MM.1S (cell line): ENCODE measurements around the gene FSTL1.

ENCODE experiments used
- DNase-seq: peaks from one replicate; pipeline ENCODE4 v3.0.0-alpha.2; 2015
- H2AFZ ChIP-seq: fragments of 300-600 bp; sonication (generic); 2 replicates; pipeline ENCODE4 v1.6.0; 2016; ENCODE audit warnings: antibody characterized with exemption, low read length
- H3F3A ChIP-seq: fragments of 300-600 bp; sonication (generic); 2 replicates; pipeline ENCODE4 v1.6.1; 2016; ENCODE audit warnings: mild to moderate bottlenecking, antibody characterized with exemption, low read length, moderate library complexity, mixed read lengths; ENCODE audit not compliant: insufficient read depth
- H3K27ac ChIP-seq: fragments of 300-600 bp; sonication (generic); 2 replicates; pipeline ENCODE4 v1.5.1; 2016; ENCODE audit warnings: mild to moderate bottlenecking, low read length
- H3K27me3 ChIP-seq: fragments of 300-600 bp; sonication (generic); replicated peaks from 2 replicates; pipeline ENCODE4 v1.6.0; 2016; ENCODE audit warnings: low read length; ENCODE audit not compliant: insufficient read depth
- H3K36me3 ChIP-seq: fragments of 300-600 bp; sonication (generic); replicated peaks from 2 replicates; pipeline ENCODE4 v1.6.1; 2016; ENCODE audit warnings: mild to moderate bottlenecking, low read length, mixed read lengths; ENCODE audit not compliant: insufficient read depth
- H3K4me1 ChIP-seq: fragments of 300-600 bp; sonication (generic); 2 replicates; pipeline ENCODE4 v1.6.1; 2016; ENCODE audit warnings: low read length, mixed read lengths
- H3K4me2 ChIP-seq: fragments of 300-600 bp; sonication (generic); 2 replicates; pipeline ENCODE4 v1.6.0; 2016; ENCODE audit warnings: low read depth, low read length
- H3K4me3 ChIP-seq: fragments of 300-600 bp; sonication (generic); 2 replicates; pipeline ENCODE4 v1.5.1; 2016; ENCODE audit warnings: low read length, mixed read lengths
- H3K79me2 ChIP-seq: fragments of 300-600 bp; sonication (generic); 2 replicates; pipeline ENCODE4 v1.6.1; 2016; ENCODE audit warnings: mixed run types, low read length, mixed read lengths
- H3K9ac ChIP-seq: fragments of 300-600 bp; sonication (generic); 2 replicates; pipeline ENCODE4 v1.6.1; 2016; ENCODE audit warnings: low read length, mixed read lengths
- H3K9me2 ChIP-seq: fragments of 300-600 bp; sonication (generic); replicated peaks from 2 replicates; pipeline ENCODE4 v1.6.1; 2016; ENCODE audit warnings: mild to moderate bottlenecking, low read length, mixed read lengths; ENCODE audit not compliant: insufficient read depth
- H3K9me3 ChIP-seq: fragments of 300-600 bp; sonication (generic); replicated peaks from 2 replicates; pipeline ENCODE4 v1.6.1; 2016; ENCODE audit warnings: mild to moderate bottlenecking, low read length, mixed read lengths; ENCODE audit not compliant: insufficient read depth
- H4K20me1 ChIP-seq: fragments of 300-600 bp; sonication (generic); 2 replicates; pipeline ENCODE4 v1.6.1; 2016; ENCODE audit warnings: mild to moderate bottlenecking, low read length, moderate library complexity, mixed read lengths; ENCODE audit not compliant: insufficient read depth
- EZH2 ChIP-seq: fragments of 300-600 bp; sonication (generic); optimal IDR thresholded peaks from 2 replicates; pipeline ENCODE3; 2017; ENCODE audit warnings: low read depth, mild to moderate bottlenecking, antibody characterized with exemption, low read length, mixed read lengths
- EZH2phosphoT487 ChIP-seq: fragments of 300-600 bp; sonication (generic); IDR thresholded peaks from 2 replicates; pipeline ENCODE4 v1.6.1; 2018; ENCODE audit warnings: antibody characterized with exemption, low read length
- TF ChIP-seq, protein P1 (sequence below): fragments of 300-600 bp; sonication (generic); IDR thresholded peaks from 2 replicates; pipeline ENCODE4 v1.5.1; 2016; ENCODE audit warnings: antibody characterized with exemption, low read length, mixed read lengths

The FSTL1 gene

DNA sequence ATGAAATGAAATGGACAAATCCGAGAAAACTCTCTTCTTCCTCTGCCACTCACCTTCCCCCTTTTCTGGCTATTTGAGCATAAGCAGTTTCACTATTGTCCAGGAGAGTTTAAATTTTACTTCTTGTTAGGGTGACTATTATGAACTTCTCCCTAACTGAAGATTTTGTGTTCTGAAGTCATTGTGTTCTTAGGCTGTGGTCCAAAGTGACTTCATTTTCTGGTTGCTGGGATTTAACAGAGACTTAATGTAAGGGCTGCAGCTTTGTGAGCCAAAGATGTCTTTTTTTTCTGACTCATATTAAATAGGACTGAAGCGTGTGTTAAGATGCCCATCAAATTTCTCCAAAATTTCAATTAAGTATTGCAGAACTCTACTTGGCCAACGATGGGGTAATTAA, 46.5 kb upstream of the FSTL1 start:
- Histone ChIP-seq H3K79me2 (no peaks in the 10 kb centered on the region), H3K9ac (no peak overlapping the region), H3K9me2 (no peaks in the 10 kb centered on the region), H3K27me3 (no peaks in the 10 kb centered on the region), H3F3A (no peaks in the 10 kb centered on the region), H3K36me3 (no peaks in the 10 kb centered on the region), H3K9me3 (no peaks in the 10 kb centered on the region), H3K4me3 (no peak overlapping the region), H4K20me1 (no peaks in the 10 kb centered on the region), H2AFZ (no peak overlapping the region), H3K4me1 (no peaks in the 10 kb centered on the region), H3K4me2 (no peak overlapping the region), H3K27ac (no peak overlapping the region)
- DNase-seq: no peak
- TF ChIP-seq, protein P1, sequence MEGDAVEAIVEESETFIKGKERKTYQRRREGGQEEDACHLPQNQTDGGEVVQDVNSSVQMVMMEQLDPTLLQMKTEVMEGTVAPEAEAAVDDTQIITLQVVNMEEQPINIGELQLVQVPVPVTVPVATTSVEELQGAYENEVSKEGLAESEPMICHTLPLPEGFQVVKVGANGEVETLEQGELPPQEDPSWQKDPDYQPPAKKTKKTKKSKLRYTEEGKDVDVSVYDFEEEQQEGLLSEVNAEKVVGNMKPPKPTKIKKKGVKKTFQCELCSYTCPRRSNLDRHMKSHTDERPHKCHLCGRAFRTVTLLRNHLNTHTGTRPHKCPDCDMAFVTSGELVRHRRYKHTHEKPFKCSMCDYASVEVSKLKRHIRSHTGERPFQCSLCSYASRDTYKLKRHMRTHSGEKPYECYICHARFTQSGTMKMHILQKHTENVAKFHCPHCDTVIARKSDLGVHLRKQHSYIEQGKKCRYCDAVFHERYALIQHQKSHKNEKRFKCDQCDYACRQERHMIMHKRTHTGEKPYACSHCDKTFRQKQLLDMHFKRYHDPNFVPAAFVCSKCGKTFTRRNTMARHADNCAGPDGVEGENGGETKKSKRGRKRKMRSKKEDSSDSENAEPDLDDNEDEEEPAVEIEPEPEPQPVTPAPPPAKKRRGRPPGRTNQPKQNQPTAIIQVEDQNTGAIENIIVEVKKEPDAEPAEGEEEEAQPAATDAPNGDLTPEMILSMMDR: no peak
- TF ChIP-seq EZH2phosphoT487: no peak
- no peak for TF ChIP-seq EZH2

DNA sequence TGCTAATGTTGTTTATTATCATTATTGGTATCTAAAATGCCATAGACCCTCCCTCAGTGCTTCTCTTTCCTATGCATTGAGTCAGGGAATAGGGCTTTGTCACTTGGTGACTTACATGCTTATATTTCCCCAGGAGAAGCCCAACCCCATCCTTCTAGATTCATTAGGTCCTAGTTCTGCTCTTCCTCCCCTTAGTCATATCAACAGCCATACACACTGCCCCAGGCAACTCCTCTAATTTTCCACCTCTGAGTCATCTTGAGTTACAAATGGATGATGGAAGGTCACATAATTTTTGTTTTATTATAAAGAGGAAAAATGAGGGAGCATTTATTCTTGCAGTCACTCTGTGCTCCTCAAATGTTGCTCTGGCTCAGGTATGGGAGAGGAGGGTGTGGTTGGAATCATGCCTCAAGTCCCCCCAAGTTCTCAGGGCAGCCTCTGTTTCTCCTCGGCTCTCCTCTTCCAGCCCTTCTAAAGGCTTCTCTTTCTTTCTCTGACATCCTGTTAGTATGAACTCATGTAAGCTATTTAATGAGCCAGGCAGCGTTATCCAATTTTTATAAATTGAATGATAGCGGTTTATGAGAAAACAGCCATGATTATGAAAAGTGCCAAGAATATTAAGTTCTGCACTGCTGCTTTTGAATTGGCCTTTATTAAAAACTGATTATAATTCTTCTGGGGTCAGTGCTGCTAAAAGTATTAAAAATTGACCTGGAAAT, 45.6 kb upstream of the FSTL1 start:
- no peaks in the 10 kb centered on the region for H3K4me1 ChIP-seq
- no peak overlapping the region for H3K9ac ChIP-seq
- no peak for DNase-seq
- no peaks in the 10 kb centered on the region for H3K9me3 ChIP-seq
- no peaks in the 10 kb centered on the region for H3K9me2 ChIP-seq
- H4K20me1 ChIP-seq: no peaks in the 10 kb centered on the region
- TF ChIP-seq EZH2phosphoT487: no peak
- no peak for TF ChIP-seq EZH2
- TF ChIP-seq, protein P1: no peak
- no peak overlapping the region for H3K4me2 ChIP-seq
- H3K36me3 ChIP-seq: no peaks in the 10 kb centered on the region
- no peak overlapping the region for H3K4me3 ChIP-seq
- no peak overlapping the region for H2AFZ ChIP-seq
- H3K27me3 ChIP-seq: no peaks in the 10 kb centered on the region
- H3K27ac ChIP-seq: no peak overlapping the region
- no peaks in the 10 kb centered on the region for H3K79me2 ChIP-seq
- no peaks in the 10 kb centered on the region for H3F3A ChIP-seq

DNA sequence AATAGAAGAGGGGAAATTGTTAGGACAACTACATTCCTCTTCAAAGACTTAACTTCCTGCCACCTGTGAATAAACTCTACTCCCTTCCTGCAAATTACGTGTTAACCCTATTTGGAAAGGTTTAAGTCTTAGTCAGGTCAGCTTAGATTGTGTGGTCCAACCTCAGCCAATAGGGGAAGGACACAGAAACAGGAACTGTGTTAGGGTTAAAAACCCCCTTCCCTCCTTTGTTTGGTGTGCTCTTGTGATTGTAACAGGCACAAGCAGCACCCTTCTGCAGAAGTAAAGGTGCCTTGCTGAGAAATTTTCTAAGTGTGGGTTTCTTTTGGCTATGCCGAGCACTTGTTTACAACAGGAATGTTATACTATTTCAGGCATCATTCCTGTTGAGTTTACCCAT, 45.0 kb upstream of the FSTL1 start:
- Histone ChIP-seq H3K36me3 (no peaks in the 10 kb centered on the region), H3K9me3 (no peaks in the 10 kb centered on the region), H3F3A (no peaks in the 10 kb centered on the region), H3K9ac (no peak overlapping the region), H2AFZ (no peak overlapping the region), H3K9me2 (no peaks in the 10 kb centered on the region), H3K4me3 (no peak overlapping the region), H3K27me3 (no peaks in the 10 kb centered on the region), H3K4me1 (no peaks in the 10 kb centered on the region), H4K20me1 (no peaks in the 10 kb centered on the region), H3K27ac (no peak overlapping the region), H3K4me2 (no peak overlapping the region), H3K79me2 (no peaks in the 10 kb centered on the region)
- DNase-seq: no peak
- no peak for TF ChIP-seq EZH2
- TF ChIP-seq, protein P1: no peak
- no peak for TF ChIP-seq EZH2phosphoT487
